Natural killer cell (primary cell): ENCODE results near the gene DAPK1. TPM values are rescaled to one million over a fixed set of nuclear protein-coding genes. Genes with fewer than 3 reads are reported as not detected.

Experiments
- ATAC-seq, 3 donors: fragments of 150-1000 bp in 2 of 3; fragments of 200-7000 bp in 1 of 3; cut with Tn5 transposase; 1 replicate in 1 of 3; 2 replicates in 2 of 3; pipeline ENCODE4 v1.10.0; 2021; ENCODE audit warnings: mild to moderate bottlenecking in 2 of 3, moderate library complexity in 2 of 3
- DNase-seq, 2 donors: peaks; one replicate each; pipeline versions ENCODE4 v3.0.0 to v3.0.0-alpha.2; 2013 to 2021; ENCODE audit warnings: mixed read lengths in 1 of 2
- H3K27ac ChIP-seq: one replicate; pipeline ENCODE4 v1.5.1; 2013; ENCODE audit warnings: mild to moderate bottlenecking, low read length
- H3K27me3 ChIP-seq: one replicate; pipeline ENCODE4 v1.6.1; 2013; ENCODE audit warnings: low read length; ENCODE audit not compliant: control insufficient read depth, insufficient read depth
- H3K36me3 ChIP-seq: one replicate; pipeline ENCODE4 v1.6.1; 2013; ENCODE audit warnings: low read length; ENCODE audit not compliant: control insufficient read depth, insufficient read depth
- H3K4me1 ChIP-seq: one replicate; pipeline ENCODE4 v1.6.1; 2013; ENCODE audit warnings: low read length; ENCODE audit not compliant: control insufficient read depth, insufficient read depth
- H3K4me3 ChIP-seq: one replicate; pipeline ENCODE4 v1.5.1; 2013; ENCODE audit warnings: low read length
- H3K9me3 ChIP-seq: one replicate; pipeline ENCODE4 v1.6.1; 2013; ENCODE audit warnings: low read length; ENCODE audit not compliant: control insufficient read depth, insufficient read depth
- H3K27ac Mint-ChIP-seq, 2 donors: one replicate each; pipeline ENCODE4 v1.8.0; 2022; ENCODE audit warnings: mild to moderate bottlenecking in 2 of 2, mixed read lengths in 2 of 2, moderate library complexity in 1 of 2
- H3K27me3 Mint-ChIP-seq, 2 donors: one replicate each; pipeline ENCODE4 v1.8.0; 2022; ENCODE audit warnings: low read depth in 2 of 2, mixed read lengths in 2 of 2
- H3K36me3 Mint-ChIP-seq: one replicate; pipeline ENCODE4 v1.8.0; 2022; ENCODE audit warnings: mixed read lengths
- H3K4me1 Mint-ChIP-seq, 2 donors: one replicate each; pipeline ENCODE4 v1.8.0; 2022; ENCODE audit warnings: mixed read lengths in 2 of 2
- H3K4me3 Mint-ChIP-seq: one replicate; pipeline ENCODE4 v1.8.0; 2022; ENCODE audit warnings: mild to moderate bottlenecking, moderate library complexity, mixed read lengths
- H3K9me3 Mint-ChIP-seq, 2 donors: one replicate each; pipeline ENCODE4 v1.8.0; 2022; ENCODE audit warnings: mixed read lengths in 2 of 2
- CTCF ChIP-seq: fragments of 200-600 bp; IDR thresholded peaks from one replicate; pipeline ENCODE4 v1.8.0; 2022; ENCODE audit warnings: antibody characterized with exemption
- WGBS: methylation state at CpG from one replicate; pipeline ENCODE4 v1.1.7; 2013; ENCODE audit warnings: missing lambda C conversion rate; ENCODE audit not compliant: insufficient coverage; 5-methylcytosine and 5-hydroxymethylcytosine counted together
- intact Hi-C: fragments of 100-400 bp; cut with micrococcal nuclease; formaldehyde crosslinking; loops from one replicate; pipeline ENCODE4 v1.14.2; 2022
- total RNA-seq, 4 donors: library from RNA; stranded (reverse); fragments of 120-200 nt in 1 of 4; gene quantifications; one replicate each; pipeline versions ENCODE4 v1.2.3 to v1.2.4, GENCODE V29; 2013 to 2022

Gene DAPK1
- total RNA-seq, 3 donors from 2014 or later (not counting 1 experiment from before 2014, with no cell fraction given), result 12.2 to 26.5 (median 22.7) TPM

GRCh38 chr9:87615547-87616148 lies 118.0 kb downstream of the DAPK1 start:
- TF ChIP-seq CTCF, result no peak
- Histone ChIP-seq H3K4me3 (no peak overlapping the region), H3K9me3 (no peaks in the 10 kb centered on the region), H3K4me1 (no peaks in the 10 kb centered on the region), H3K27me3 (no peaks in the 10 kb centered on the region), H3K27ac (no peak overlapping the region), H3K36me3 (no peaks in the 10 kb centered on the region)
- H3K4me3 Mint-ChIP-seq, result no peak overlapping the region
- no peak overlapping the region for H3K27ac Mint-ChIP-seq
- H3K4me1 Mint-ChIP-seq, result peaks cover 0 to 9% of the 10 kb centered on the region in 2 donors
- intact Hi-C loops, result no loop called here
- DNase-seq (no peak), ATAC-seq (no peak)
- H3K9me3 Mint-ChIP-seq, result no peaks in the 10 kb centered on the region
- peaks cover 0 to 6% of the 10 kb centered on the region in 2 donors for H3K27me3 Mint-ChIP-seq
- H3K36me3 Mint-ChIP-seq, result no peaks in the 10 kb centered on the region
- 83% methylated on average over 6 of the region's 6 CpGs for WGBS

- whole genome bisulfite sequencing, result 87% methylated on average over 1 of the region's 2 CpGs
- DNase-seq (no peak), ATAC-seq (no peak)
- no peaks in the 10 kb centered on the region for H3K36me3 Mint-ChIP-seq
- Histone ChIP-seq H3K4me3 (no peak overlapping the region), H3K4me1 (no peaks in the 10 kb centered on the region), H3K27ac (no peak overlapping the region), H3K36me3 (no peaks in the 10 kb centered on the region), H3K9me3 (no peaks in the 10 kb centered on the region), H3K27me3 (no peaks in the 10 kb centered on the region)
- no peak overlapping the region for H3K4me3 Mint-ChIP-seq
- intact Hi-C loops, result no loop called here
- peaks cover 10 to 19% of the 10 kb centered on the region in 2 donors for H3K4me1 Mint-ChIP-seq
- no peak overlapping the region for H3K27ac Mint-ChIP-seq
- H3K27me3 Mint-ChIP-seq, result peaks cover 0 to 6% of the 10 kb centered on the region in 2 donors
- no peaks in the 10 kb centered on the region for H3K9me3 Mint-ChIP-seq
- TF ChIP-seq CTCF, result no peak
Measured at GRCh38 chr9:87618226-87618625, 120.6 kb downstream of the DAPK1 start.

GRCh38 chr9:87618931-87619330 lies 121.3 kb downstream of the DAPK1 start:
- Histone ChIP-seq H3K27ac (no peak overlapping the region), H3K27me3 (no peaks in the 10 kb centered on the region), H3K4me3 (no peak overlapping the region), H3K9me3 (no peaks in the 10 kb centered on the region), H3K36me3 (no peaks in the 10 kb centered on the region), H3K4me1 (no peaks in the 10 kb centered on the region)
- Mint-ChIP-seq H3K4me3 (no peak overlapping the region), H3K27me3 (peaks cover 0 to under 1% of the 10 kb centered on the region in 2 donors), H3K9me3 (no peaks in the 10 kb centered on the region), H3K4me1 (peaks cover 10 to 14% of the 10 kb centered on the region in 2 donors), H3K36me3 (no peaks in the 10 kb centered on the region), H3K27ac (no peak overlapping the region)
- TF ChIP-seq CTCF, result no peak
- no peak for DNase-seq
- no peak for ATAC-seq
- intact Hi-C loops, result no loop called here
- WGBS, result 89% methylated on average over 3 of the region's 3 CpGs

- H3K27ac ChIP-seq, result no peak overlapping the region
- no peaks in the 10 kb centered on the region for H3K36me3 ChIP-seq
- H3K9me3 Mint-ChIP-seq, result no peaks in the 10 kb centered on the region
- intact Hi-C loops, result no loop called here
- H3K36me3 Mint-ChIP-seq, result no peaks in the 10 kb centered on the region
- ATAC-seq (no peak), DNase-seq (no peak)
- H3K4me1 ChIP-seq, result no peaks in the 10 kb centered on the region
- no peaks in the 10 kb centered on the region for H3K27me3 ChIP-seq
- peaks cover 10 to 14% of the 10 kb centered on the region in 2 donors for H3K4me1 Mint-ChIP-seq
- no peak overlapping the region for H3K4me3 ChIP-seq
- H3K27ac Mint-ChIP-seq, result no peak overlapping the region
- TF ChIP-seq CTCF, result no peak
- H3K4me3 Mint-ChIP-seq, result no peak overlapping the region
- H3K27me3 Mint-ChIP-seq, result no peaks in the 10 kb centered on the region
- no peaks in the 10 kb centered on the region for H3K9me3 ChIP-seq
- WGBS, result 92% methylated on average over 8 of the region's 8 CpGs
Measured at GRCh38 chr9:87619346-87619745, 121.7 kb downstream of the DAPK1 start.
